ENCODE results near the gene MEGF10. TPM values are rescaled to one million over a fixed set of nuclear protein-coding genes. Genes with fewer than 3 reads are reported as not detected.
"Not testable (repeated sequence)": the region's sequence is repeated elsewhere in the genome, so short reads cannot be mapped to it uniquely, and the experiment has no call there.

The MEGF10 gene
- total and polyA plus RNA-seq, 8 donors: 0.17 to 1.7 (median 0.76) TPM

GRCh38 chr5:127306036-127306435 is 15.4 kb downstream of the MEGF10 start:
- Histone ChIP-seq H3K4me3 (no peak overlapping the region), H3K9me3 (no peaks in the 10 kb centered on the region), H3K27ac (no peak overlapping the region), H3K4me1 (no peaks in the 10 kb centered on the region), H3K36me3 (no peaks in the 10 kb centered on the region), H3K27me3 (no peaks in the 10 kb centered on the region)
- ATAC-seq: no peak
- intact Hi-C loops (cut with DNase I): loop anchor here in 1 of 2 donors (10.0 kb wide), 1 partner anchor 471 kb away; no protein-coding TSS in a partner anchor
- no peak for TF ChIP-seq CTCF (IDR thresholded peaks at IDR 0.05)
- DNase-seq: no peak

GRCh38 chr5:127306647-127307046 is 16.1 kb downstream of the MEGF10 start:
- no peak for TF ChIP-seq CTCF (IDR thresholded peaks at IDR 0.05)
- ATAC-seq (no peak), DNase-seq (no peak)
- Histone ChIP-seq H3K27ac (no peak overlapping the region), H3K27me3 (no peaks in the 10 kb centered on the region), H3K4me1 (no peaks in the 10 kb centered on the region), H3K36me3 (no peaks in the 10 kb centered on the region), H3K9me3 (no peaks in the 10 kb centered on the region), H3K4me3 (no peak overlapping the region)
- intact Hi-C loops (cut with DNase I): loop anchor here in 1 of 2 donors (10.0 kb wide), 1 partner anchor 472 kb away; no protein-coding TSS in a partner anchor

GRCh38 chr5:127307868-127308267 is 17.3 kb downstream of the MEGF10 start:
- no peaks in the 10 kb centered on the region for H3K9me3 ChIP-seq
- no peaks in the 10 kb centered on the region for H3K4me1 ChIP-seq
- no peak overlapping the region for H3K27ac ChIP-seq
- ATAC-seq (no peak), DNase-seq (no peak)
- no peaks in the 10 kb centered on the region for H3K27me3 ChIP-seq
- intact Hi-C loops (cut with DNase I): loop anchor here in 1 of 2 donors (10.0 kb wide), 1 partner anchor 473 kb away; no protein-coding TSS in a partner anchor
- no peaks in the 10 kb centered on the region for H3K36me3 ChIP-seq
- TF ChIP-seq CTCF (IDR thresholded peaks at IDR 0.05): no peak
- H3K4me3 ChIP-seq: no peak overlapping the region

GRCh38 chr5:127308325-127308724 is 17.7 kb downstream of the MEGF10 start:
- not testable (repeated sequence) for H3K27me3 ChIP-seq, H3K4me3 ChIP-seq, H3K4me1 ChIP-seq, H3K36me3 ChIP-seq, H3K9me3 ChIP-seq, H3K27ac ChIP-seq, ATAC-seq, DNase-seq
- intact Hi-C loops (cut with DNase I): loop anchor here in 1 of 2 donors (10.0 kb wide), 1 partner anchor 474 kb away; no protein-coding TSS in a partner anchor

- Histone ChIP-seq H3K27me3 (no peaks in the 10 kb centered on the region), H3K4me3 (no peak overlapping the region), H3K36me3 (no peaks in the 10 kb centered on the region), H3K9me3 (no peaks in the 10 kb centered on the region), H3K27ac (no peak overlapping the region), H3K4me1 (no peaks in the 10 kb centered on the region)
- no peak for ATAC-seq
- DNase-seq: no peak
- intact Hi-C loops (cut with DNase I): loop anchor here in 1 of 2 donors (10.0 kb wide), 1 partner anchor 474 kb away; no protein-coding TSS in a partner anchor
- TF ChIP-seq CTCF (IDR thresholded peaks at IDR 0.05): no peak
These were observed 18.3 kb downstream of the MEGF10 start for GRCh38 chr5:127308945-127309344.

- no peak for TF ChIP-seq CTCF (IDR thresholded peaks at IDR 0.05)
- DNase-seq (no peak), ATAC-seq (peak; percentile 35)
- no peaks in the 10 kb centered on the region for H3K4me1 ChIP-seq
- intact Hi-C loops (cut with DNase I): no loop called here
- H3K36me3 ChIP-seq: no peaks in the 10 kb centered on the region
- no peak overlapping the region for H3K4me3 ChIP-seq
- H3K9me3 ChIP-seq: no peaks in the 10 kb centered on the region
- H3K27me3 ChIP-seq: no peaks in the 10 kb centered on the region
- H3K27ac ChIP-seq: no peak overlapping the region
These were observed 20.8 kb downstream of the MEGF10 start for GRCh38 chr5:127311349-127311748.
